GM12892 (cell line): ENCODE results near the gene F2.
"Not testable (repeated sequence)": the region's sequence is repeated elsewhere in the genome, so short reads cannot be mapped to it uniquely, and the experiment has no call there.

Source experiments
- DNase-seq: peaks from one replicate; pipeline ENCODE4 v3.0.0; 2011; ENCODE audit not compliant: insufficient read length
- FAIRE-seq: peaks from 2 replicates; lab custom pipeline; 2011; peaks lifted over from hg19 to GRCh38; lab: Jason Lieb, UNC
- POLR2A ChIP-seq: IDR thresholded peaks from 2 replicates; pipeline ENCODE4 v1.6.1; 2011; ENCODE audit warnings: low read depth, low read length, control low read depth
- POLR2AphosphoS5 ChIP-seq: IDR thresholded peaks from 2 replicates; pipeline ENCODE4 v1.6.1; 2011; ENCODE audit warnings: low read depth, low read length, control low read depth
- TAF1 ChIP-seq: IDR thresholded peaks from 2 replicates; pipeline ENCODE4 v1.6.1; 2011; ENCODE audit warnings: low read depth, mild to moderate bottlenecking, control low read depth, low read length, borderline replicate concordance

F2 gene

GRCh38 chr11:46706886-46707285 is 12.1 kb upstream of the F2 start:
- TF ChIP-seq TAF1: no peak
- no peak for TF ChIP-seq POLR2A
- TF ChIP-seq POLR2AphosphoS5: no peak; the same call in 1 of the 2 replicates
- FAIRE-seq (no peak), DNase-seq (no peak)

GRCh38 chr11:46709351-46709750 is 9.7 kb upstream of the F2 start:
- FAIRE-seq: not testable (repeated sequence)

GRCh38 chr11:46710821-46711269 is 8.2 kb upstream of the F2 start:
- DNase-seq (no peak), FAIRE-seq (no peak)
- TF ChIP-seq TAF1: no peak
- no peak for TF ChIP-seq POLR2AphosphoS5
- no peak for TF ChIP-seq POLR2A

More at GRCh38 chr11:46709351-46709750, 9.7 kb upstream of the F2 start:
- DNase-seq: not testable (repeated sequence)

GRCh38 chr11:46711303-46711702 is 7.7 kb upstream of the F2 start:
- FAIRE-seq: no peak
- TF ChIP-seq POLR2AphosphoS5 (no peak), TAF1 (no peak), POLR2A (no peak)
- DNase-seq: no peak

GRCh38 chr11:46712874-46713576 is 6.0 kb upstream of the F2 start:
- DNase-seq (no peak), FAIRE-seq (no peak)
- no peak for TF ChIP-seq POLR2AphosphoS5
- TF ChIP-seq POLR2A: no peak
- no peak for TF ChIP-seq TAF1

GRCh38 chr11:46717825-46718154 is 1.2 kb upstream of the F2 start:
- FAIRE-seq: not testable (repeated sequence)

GRCh38 chr11:46718155-46719019 is 626 bp upstream of the F2 start:
- TF ChIP-seq TAF1 (no peak), POLR2A (no peak), POLR2AphosphoS5 (no peak)
- DNase-seq (no peak), FAIRE-seq (no peak)

More at GRCh38 chr11:46717825-46718154, 1.2 kb upstream of the F2 start:
- DNase-seq: not testable (repeated sequence)

- TF ChIP-seq TAF1 (no peak), POLR2A (no peak), POLR2AphosphoS5 (no peak)
Observed at GRCh38 chr11:46719543-46720218, 668 bp downstream of the F2 start.

GRCh38 chr11:46721286-46721685 is 2.3 kb downstream of the F2 start:
- DNase-seq (no peak), FAIRE-seq (no peak)

More at GRCh38 chr11:46719543-46720218, 668 bp downstream of the F2 start:
- no peak for DNase-seq
- FAIRE-seq: no peak

GRCh38 chr11:46722566-46723358 is 3.7 kb downstream of the F2 start:
- TF ChIP-seq TAF1 (no peak), POLR2A (no peak), POLR2AphosphoS5 (no peak)
- no peak for FAIRE-seq

More at GRCh38 chr11:46721286-46721685, 2.3 kb downstream of the F2 start:
- no peak for TF ChIP-seq TAF1
- no peak for TF ChIP-seq POLR2AphosphoS5
- TF ChIP-seq POLR2A: no peak

GRCh38 chr11:46723359-46723680 is 4.3 kb downstream of the F2 start:
- DNase-seq: no peak
- no peak for FAIRE-seq
- TF ChIP-seq POLR2AphosphoS5 (no peak), TAF1 (no peak), POLR2A (no peak)

More at GRCh38 chr11:46722566-46723358, 3.7 kb downstream of the F2 start:
- no peak for DNase-seq

- DNase-seq (no peak), FAIRE-seq (no peak)
- TF ChIP-seq POLR2A: no peak
- TF ChIP-seq POLR2AphosphoS5: no peak
- TF ChIP-seq TAF1: no peak
Observed at GRCh38 chr11:46724088-46724487, 5.1 kb downstream of the F2 start.
